Mesendoderm (in vitro differentiated cells): ENCODE data around the gene EFCC1.

Source experiments
- DNase-seq: peaks from one replicate; pipeline ENCODE4 v3.0.0; 2013
- H2AK5ac ChIP-seq: 2 replicates; pipeline ENCODE4 v1.6.1; 2013; ENCODE audit warnings: low read length, inconsistent platforms
- H2BK120ac ChIP-seq: 2 replicates; pipeline ENCODE4 v1.6.1; 2013; ENCODE audit warnings: low read depth, mild to moderate bottlenecking, low read length, moderate library complexity, mixed read lengths
- H2BK15ac ChIP-seq: replicated peaks from 2 replicates; pipeline ENCODE4 v1.6.1; 2013; ENCODE audit warnings: low read depth, mild to moderate bottlenecking, moderate library complexity
- H2BK5ac ChIP-seq: 2 replicates; pipeline ENCODE4 v1.6.1; 2013; ENCODE audit warnings: low read length, inconsistent platforms
- H3K18ac ChIP-seq: 2 replicates; pipeline ENCODE4 v1.6.1; 2013; ENCODE audit warnings: mild to moderate bottlenecking, low read length, mixed read lengths
- H3K23ac ChIP-seq: one replicate; pipeline ENCODE4 v1.6.1; 2013; ENCODE audit warnings: low read length
- H3K27ac ChIP-seq: 2 replicates; pipeline ENCODE4 v1.5.1; 2013; ENCODE audit warnings: low read depth, mild to moderate bottlenecking, inconsistent platforms, low read length, moderate library complexity
- H3K27me3 ChIP-seq: 2 replicates; pipeline ENCODE4 v1.6.1; 2013; ENCODE audit warnings: low read length, control low read depth, mild to moderate bottlenecking, inconsistent platforms; ENCODE audit not compliant: insufficient read depth, poor library complexity
- H3K36me3 ChIP-seq: 2 replicates; pipeline ENCODE4 v1.6.1; 2013; ENCODE audit warnings: low read length, inconsistent platforms; ENCODE audit not compliant: control insufficient read depth, insufficient read depth
- H3K4ac ChIP-seq: one replicate; pipeline ENCODE4 v1.6.1; 2013; ENCODE audit warnings: low read depth, mild to moderate bottlenecking, low read length, moderate library complexity
- H3K4me1 ChIP-seq: 2 replicates; pipeline ENCODE4 v1.6.1; 2013; ENCODE audit warnings: low read depth, low read length, inconsistent platforms; ENCODE audit not compliant: control insufficient read depth
- H3K4me2 ChIP-seq: 2 replicates; pipeline ENCODE4 v1.6.1; 2013; ENCODE audit warnings: low read length
- H3K4me3 ChIP-seq: 2 replicates; pipeline ENCODE4 v1.5.1; 2013; ENCODE audit warnings: mild to moderate bottlenecking, low read length
- H3K56ac ChIP-seq: one replicate; pipeline ENCODE4 v1.6.1; 2013; ENCODE audit warnings: low read length
- H3K79me1 ChIP-seq: 2 replicates; pipeline ENCODE4 v1.6.1; 2013; ENCODE audit warnings: low read length, inconsistent platforms
- H3K79me2 ChIP-seq: 2 replicates; pipeline ENCODE4 v1.6.1; 2013; ENCODE audit warnings: mild to moderate bottlenecking, low read length; ENCODE audit not compliant: control insufficient read depth, insufficient read depth
- H3K9ac ChIP-seq: 2 replicates; pipeline ENCODE4 v1.6.1; 2013; ENCODE audit warnings: low read length, inconsistent platforms
- H4K5ac ChIP-seq: one replicate; pipeline ENCODE4 v1.6.1; 2013; ENCODE audit warnings: low read length
- H4K8ac ChIP-seq: one replicate; pipeline ENCODE4 v1.6.1; 2013; ENCODE audit warnings: low read depth, mild to moderate bottlenecking, control low read depth, low read length, moderate library complexity
- WGBS: extraction: QIAGEN DNeasy Blood & Tissue Kit; methylation state at CpG from one replicate; pipeline ENCODE4 v1.1.7; 2013; ENCODE audit warnings: low lambda C conversion rate, missing lambda C conversion rate; ENCODE audit not compliant: insufficient coverage; ENCODE audit errors: extremely low coverage; 5-methylcytosine and 5-hydroxymethylcytosine counted together

EFCC1 gene

GRCh38 chr3:129059311-129059958 lies 58.3 kb downstream of the EFCC1 start:
- no peaks in the 10 kb centered on the region for H3K4me1 ChIP-seq
- no peak overlapping the region for H2BK120ac ChIP-seq
- H3K27ac ChIP-seq, result no peak overlapping the region
- H3K56ac ChIP-seq, result no peak overlapping the region
- no peak overlapping the region for H2AK5ac ChIP-seq
- no peak for DNase-seq
- no peaks in the 10 kb centered on the region for H3K79me2 ChIP-seq
- H3K27me3 ChIP-seq, result no peaks in the 10 kb centered on the region
- no peak overlapping the region for H3K23ac ChIP-seq
- H3K4me2 ChIP-seq, result no peak overlapping the region
- no peak overlapping the region for H3K9ac ChIP-seq
- no CpG with 5 or more reads among the region's 11 CpGs for WGBS
- H3K4me3 ChIP-seq, result no peak overlapping the region
- H3K18ac ChIP-seq, result no peak overlapping the region
- no peak overlapping the region for H4K5ac ChIP-seq
- H3K36me3 ChIP-seq, result no peaks in the 10 kb centered on the region
- no peak overlapping the region for H2BK5ac ChIP-seq
- no peak overlapping the region for H4K8ac ChIP-seq
- H3K4ac ChIP-seq, result no peak overlapping the region
- H2BK15ac ChIP-seq, result no peak overlapping the region
- no peaks in the 10 kb centered on the region for H3K79me1 ChIP-seq

GRCh38 chr3:129060276-129061022 lies 59.3 kb downstream of the EFCC1 start, which contains the start of gene GP9:
Gene GP9, plus strand, starts transcription at chr3:129060779. Its CDS starts 961 bp downstream, at chr3:129061740.
- Histone ChIP-seq H3K23ac (no peak within 1 kb of the TSS), H3K56ac (no peak within 1 kb of the TSS), H3K4me3 (no peak within 1 kb of the TSS), H2BK5ac (no peak within 1 kb of the TSS), H3K27ac (no peak within 1 kb of the TSS), H2BK120ac (no peak within 1 kb of the TSS), H3K79me2 (no peaks in the 10 kb centered on the region), H3K9ac (no peak within 1 kb of the TSS), H3K79me1 (no peaks in the 10 kb centered on the region), H2BK15ac (no peak within 1 kb of the TSS), H3K36me3 (no peaks in the 10 kb centered on the region), H2AK5ac (no peak within 1 kb of the TSS), H3K27me3 (no peaks in the 10 kb centered on the region), H4K5ac (no peak within 1 kb of the TSS), H3K4me2 (no peak within 1 kb of the TSS), H3K18ac (no peak within 1 kb of the TSS), H3K4me1 (no peaks in the 10 kb centered on the region), H4K8ac (no peak within 1 kb of the TSS), H3K4ac (no peak within 1 kb of the TSS)
- WGBS, result no CpG with 5 or more reads among the region's 13 CpGs
- peak; percentile 40 for DNase-seq

DNA sequence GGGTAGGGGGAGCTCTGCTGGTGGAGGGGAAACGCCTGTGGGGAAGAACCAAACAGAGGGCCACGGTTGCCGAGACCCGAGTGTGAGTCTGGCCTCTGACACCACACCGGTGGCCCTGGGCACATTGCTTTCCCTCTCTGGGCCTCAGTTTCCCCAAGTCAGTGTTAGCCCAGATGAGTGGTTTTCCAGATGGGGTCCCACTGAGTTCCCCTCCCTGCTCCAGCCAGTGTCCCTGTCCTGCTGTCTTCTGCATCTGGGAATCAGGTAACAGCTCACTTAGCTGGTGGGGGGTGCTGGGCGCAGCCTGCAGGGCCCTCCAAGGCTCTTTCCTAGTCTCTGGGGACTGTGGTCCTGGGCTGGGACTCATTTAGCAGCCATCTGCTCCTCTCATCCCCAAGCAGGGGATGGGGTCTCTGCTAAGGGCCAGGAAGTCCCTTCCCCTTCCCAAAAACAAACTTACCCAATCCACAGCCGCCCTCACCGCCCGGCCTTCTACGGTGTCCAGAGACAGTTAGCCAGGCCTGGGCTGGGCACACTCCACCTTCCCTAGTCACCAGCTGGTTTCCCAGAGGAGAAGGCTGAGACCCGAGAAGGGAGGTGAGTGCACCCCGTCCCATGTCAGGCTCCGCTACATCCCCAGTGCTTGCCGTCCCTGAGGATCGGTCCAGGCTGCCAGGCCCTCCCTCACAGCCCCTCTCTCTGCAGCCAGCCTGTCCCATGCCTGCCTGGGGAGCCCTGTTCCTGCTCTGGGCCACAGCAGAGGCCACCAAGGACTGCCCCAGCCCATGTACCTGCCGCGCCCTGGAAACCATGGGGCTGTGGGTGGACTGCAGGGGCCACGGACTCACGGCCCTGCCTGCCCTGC lies 60.2 kb downstream of the EFCC1 start:
- Histone ChIP-seq H3K4me2 (no peak overlapping the region), H3K79me2 (no peaks in the 10 kb centered on the region), H3K79me1 (no peaks in the 10 kb centered on the region), H2AK5ac (no peak overlapping the region), H4K8ac (no peak overlapping the region), H3K27ac (no peak overlapping the region), H3K56ac (no peak overlapping the region), H3K23ac (no peak overlapping the region), H2BK120ac (no peak overlapping the region), H4K5ac (no peak overlapping the region), H3K4ac (no peak overlapping the region), H3K36me3 (no peaks in the 10 kb centered on the region), H3K4me3 (no peak overlapping the region), H2BK15ac (no peak overlapping the region), H3K27me3 (no peaks in the 10 kb centered on the region), H3K4me1 (no peaks in the 10 kb centered on the region), H2BK5ac (no peak overlapping the region), H3K18ac (no peak overlapping the region), H3K9ac (no peak overlapping the region)
- no peak for DNase-seq
- WGBS, result no CpG with 5 or more reads among the region's 19 CpGs

DNA sequence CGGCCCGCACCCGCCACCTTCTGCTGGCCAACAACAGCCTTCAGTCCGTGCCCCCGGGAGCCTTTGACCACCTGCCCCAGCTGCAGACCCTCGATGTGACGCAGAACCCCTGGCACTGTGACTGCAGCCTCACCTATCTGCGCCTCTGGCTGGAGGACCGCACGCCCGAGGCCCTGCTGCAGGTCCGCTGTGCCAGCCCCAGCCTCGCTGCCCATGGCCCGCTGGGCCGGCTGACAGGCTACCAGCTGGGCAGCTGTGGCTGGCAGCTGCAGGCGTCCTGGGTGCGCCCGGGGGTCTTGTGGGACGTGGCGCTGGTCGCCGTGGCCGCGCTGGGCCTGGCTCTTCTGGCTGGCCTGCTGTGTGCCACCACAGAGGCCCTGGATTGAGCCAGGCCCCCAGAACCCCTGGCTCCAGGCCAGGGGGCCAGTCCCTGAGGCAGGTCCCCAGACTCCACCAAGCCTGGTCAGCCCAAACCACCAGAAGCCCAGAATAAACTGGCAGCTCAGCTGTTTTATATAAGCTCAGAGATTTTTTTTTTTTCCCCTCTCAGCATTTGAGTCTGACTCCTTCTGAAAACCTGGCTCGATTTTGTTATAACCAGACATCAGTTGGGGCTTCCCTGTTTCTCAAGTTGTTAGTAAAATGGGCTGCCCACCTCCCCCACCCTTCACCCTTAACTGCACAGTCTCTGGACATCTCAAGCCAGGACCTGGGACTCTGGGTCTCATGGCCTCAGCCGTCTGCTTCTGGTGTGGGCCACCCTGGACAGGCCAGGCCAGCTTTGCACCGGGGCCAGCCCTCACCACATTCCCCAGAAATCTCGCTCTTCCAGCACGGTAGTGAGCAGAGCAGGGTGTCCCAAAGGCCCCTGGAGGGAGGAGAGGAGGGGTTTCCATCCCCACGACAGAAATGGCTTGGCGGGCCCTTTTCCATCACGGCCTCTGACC lies 61.1 kb downstream of the EFCC1 start:
- Histone ChIP-seq H3K23ac (no peak overlapping the region), H3K27me3 (no peaks in the 10 kb centered on the region), H3K4me3 (no peak overlapping the region), H3K18ac (no peak overlapping the region), H2BK5ac (no peak overlapping the region), H3K9ac (no peak overlapping the region), H3K36me3 (no peaks in the 10 kb centered on the region), H4K5ac (no peak overlapping the region), H3K4me2 (no peak overlapping the region), H4K8ac (no peak overlapping the region), H3K79me2 (no peaks in the 10 kb centered on the region), H3K27ac (no peak overlapping the region), H3K56ac (no peak overlapping the region), H2BK120ac (no peak overlapping the region), H2BK15ac (no peak overlapping the region), H3K4ac (no peak overlapping the region), H3K4me1 (no peaks in the 10 kb centered on the region), H3K79me1 (no peaks in the 10 kb centered on the region), H2AK5ac (no peak overlapping the region)
- no peak for DNase-seq
- no CpG with 5 or more reads among the region's 32 CpGs for WGBS

DNA sequence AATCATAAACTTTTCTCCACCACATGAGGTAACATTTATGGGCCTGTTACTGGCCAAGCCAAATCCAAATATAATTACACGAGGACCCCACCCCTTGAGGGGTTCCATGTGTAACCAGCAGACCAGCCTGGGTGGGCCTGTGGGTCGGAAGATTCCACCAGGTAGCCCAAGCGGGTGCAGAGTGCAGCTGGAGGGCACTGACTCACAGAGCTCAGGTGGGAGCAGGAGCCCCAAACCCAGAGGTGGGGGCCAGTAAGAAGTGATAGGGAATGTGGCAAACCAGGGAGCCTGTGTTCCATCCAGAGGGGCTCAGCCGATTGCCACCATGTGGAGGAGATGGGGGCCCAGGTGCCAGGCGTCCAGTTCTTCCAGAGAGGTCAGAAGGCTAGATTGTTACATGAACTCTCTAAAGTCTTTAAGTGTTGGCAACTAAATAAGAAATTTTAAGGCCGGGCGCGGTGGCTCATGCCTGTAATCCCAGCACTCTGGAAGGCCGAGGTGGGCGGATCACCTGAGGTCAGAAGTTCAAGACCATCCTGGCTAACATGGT lies 62.1 kb downstream of the EFCC1 start:
- H3K79me1 ChIP-seq, result no peaks in the 10 kb centered on the region
- H2BK15ac ChIP-seq, result no peak overlapping the region
- no peaks in the 10 kb centered on the region for H3K79me2 ChIP-seq
- no peak overlapping the region for H3K27ac ChIP-seq
- DNase-seq, result no peak
- no peak overlapping the region for H3K4me3 ChIP-seq
- no peaks in the 10 kb centered on the region for H3K27me3 ChIP-seq
- no peaks in the 10 kb centered on the region for H3K36me3 ChIP-seq
- no peaks in the 10 kb centered on the region for H3K4me1 ChIP-seq
- WGBS, result no CpG with 5 or more reads among the region's 10 CpGs
- H2BK5ac ChIP-seq, result no peak overlapping the region
- H3K23ac ChIP-seq, result no peak overlapping the region
- H3K4ac ChIP-seq, result no peak overlapping the region
- H2AK5ac ChIP-seq, result no peak overlapping the region
- no peak overlapping the region for H4K5ac ChIP-seq
- no peak overlapping the region for H3K56ac ChIP-seq
- H4K8ac ChIP-seq, result no peak overlapping the region
- H3K4me2 ChIP-seq, result no peak overlapping the region
- no peak overlapping the region for H3K18ac ChIP-seq
- no peak overlapping the region for H3K9ac ChIP-seq
- H2BK120ac ChIP-seq, result no peak overlapping the region
